Liver (tissue), 9 donors: ENCODE measurements around the gene PNN. TPM values are rescaled to one million over a fixed set of nuclear protein-coding genes. Genes with fewer than 3 reads are reported as not detected.

Experiments
- DNase-seq: peaks from one replicate; pipeline ENCODE4 v3.0.0-alpha.2; 2017; ENCODE audit warnings: low spot score
- H3K27ac ChIP-seq, 2 donors: one replicate each; pipeline ENCODE4 v1.7.0; 2013; ENCODE audit warnings: inconsistent platforms in 2 of 2, low read length in 2 of 2, control low read depth in 1 of 2, low read depth in 1 of 2, mild to moderate bottlenecking in 1 of 2
- H3K27me3 ChIP-seq, 4 donors: one replicate each; pipeline versions ENCODE4 v1.6.1 to v1.7.0; 2013; ENCODE audit warnings: low read length in 3 of 4, inconsistent platforms in 1 of 4, mild to moderate bottlenecking in 1 of 4, moderate library complexity in 1 of 4; ENCODE audit not compliant: control insufficient read depth in 4 of 4, insufficient read depth in 4 of 4
- H3K36me3 ChIP-seq, 4 donors: one replicate each; pipeline versions ENCODE4 v1.6.1 to v1.7.0; 2013; ENCODE audit warnings: low read length in 3 of 4, mild to moderate bottlenecking in 3 of 4, low read depth in 1 of 4, moderate library complexity in 1 of 4; ENCODE audit not compliant: control insufficient read depth in 4 of 4, insufficient read depth in 3 of 4
- H3K4me1 ChIP-seq, 4 donors: one replicate each; pipeline versions ENCODE4 v1.6.1 to v1.7.0; 2013; ENCODE audit warnings: low read length in 3 of 4, mild to moderate bottlenecking in 3 of 4, moderate library complexity in 1 of 4; ENCODE audit not compliant: control insufficient read depth in 4 of 4, insufficient read depth in 4 of 4
- H3K4me3 ChIP-seq, 3 donors: one replicate each; pipeline versions ENCODE4 v1.6.1 to v1.7.0; 2013; ENCODE audit warnings: low read length in 3 of 3, control low read depth in 1 of 3, low read depth in 1 of 3, mild to moderate bottlenecking in 1 of 3
- H3K9ac ChIP-seq, 2 donors: one replicate each; pipeline ENCODE4 v1.7.0; 2013; ENCODE audit warnings: low read length in 2 of 2, mild to moderate bottlenecking in 2 of 2, moderate library complexity in 2 of 2, control low read depth in 1 of 2, low read depth in 1 of 2
- H3K9me3 ChIP-seq, 4 donors: one replicate each; pipeline versions ENCODE4 v1.6.1 to v1.7.0; 2013; ENCODE audit warnings: low read length in 3 of 4; ENCODE audit not compliant: control insufficient read depth in 4 of 4
- CTCF ChIP-seq: fragments of 150-350 bp; IDR thresholded peaks from 2 replicates; pipeline ENCODE4 v1.5.1; 2017; ENCODE audit warnings: improper control_type of control experiment, low read depth, low read length; ENCODE audit not compliant: missing input control
- EGR1 ChIP-seq, 2 donors: IDR thresholded peaks; 2 replicates each; pipeline ENCODE4 v1.6.1; 2016 to 2018; ENCODE audit warnings: antibody characterized with exemption in 2 of 2, low read depth in 2 of 2
- FOXA1 ChIP-seq: IDR thresholded peaks from 2 replicates; pipeline ENCODE4 v1.6.1; 2016; ENCODE audit warnings: antibody characterized with exemption
- FOXA2 ChIP-seq: IDR thresholded peaks from 2 replicates; pipeline ENCODE4 v1.6.1; 2016; ENCODE audit warnings: antibody characterized with exemption
- GABPA ChIP-seq, 2 donors: IDR thresholded peaks in 1 of 2; conservative IDR thresholded peaks in 1 of 2; 2 replicates each; pipeline ENCODE4 v1.6.1; 2016; ENCODE audit warnings: antibody characterized with exemption in 2 of 2, mild to moderate bottlenecking in 1 of 2, moderate library complexity in 1 of 2
- HNF4A ChIP-seq, 2 donors: conservative IDR thresholded peaks; 2 replicates each; pipeline ENCODE4 v1.6.1; 2016; ENCODE audit warnings: antibody characterized with exemption in 2 of 2, mild to moderate bottlenecking in 2 of 2
- HNF4G ChIP-seq: IDR thresholded peaks from 2 replicates; pipeline ENCODE4 v1.6.1; 2016; ENCODE audit warnings: antibody characterized with exemption
- JUND ChIP-seq, 2 donors: IDR thresholded peaks; 2 replicates each; pipeline ENCODE4 v1.6.1; 2016; ENCODE audit warnings: antibody characterized with exemption in 2 of 2
- NR2F2 ChIP-seq: IDR thresholded peaks from 2 replicates; pipeline ENCODE4 v1.6.1; 2016; ENCODE audit warnings: antibody characterized with exemption
- RAD21 ChIP-seq, 2 donors: IDR thresholded peaks; 2 replicates each; pipeline ENCODE4 v1.6.1; 2016; ENCODE audit warnings: antibody characterized with exemption in 2 of 2, mild to moderate bottlenecking in 2 of 2
- RXRA ChIP-seq, 2 donors: IDR thresholded peaks; 2 replicates each; pipeline ENCODE4 v1.6.1; 2017 to 2018; ENCODE audit warnings: antibody characterized with exemption in 2 of 2, mild to moderate bottlenecking in 1 of 2
- SP1 ChIP-seq: IDR thresholded peaks from 2 replicates; pipeline ENCODE4 v1.6.1; 2018; ENCODE audit warnings: antibody characterized with exemption, mild to moderate bottlenecking
- TAF1 ChIP-seq: conservative IDR thresholded peaks from 2 replicates; pipeline ENCODE4 v1.6.1; 2016; ENCODE audit warnings: antibody characterized with exemption, mild to moderate bottlenecking
- YY1 ChIP-seq: IDR thresholded peaks from 2 replicates; pipeline ENCODE4 v1.6.1; 2016; ENCODE audit warnings: antibody characterized with exemption, mild to moderate bottlenecking
- WGBS: extraction: QIAGEN DNeasy Blood & Tissue Kit; methylation state at CpG from one replicate; pipeline ENCODE4 v1.1.7; 2013; 5-methylcytosine and 5-hydroxymethylcytosine counted together
- polyA plus RNA-seq, 2 donors: library from polyadenylated mRNA; stranded (reverse) in 1 of 2; unstranded in 1 of 2; fragments of 200-250 nt in 1 of 2; fragments of >200 nt in 1 of 2; fragmentation: Nextera tagmentation in 1 of 2; extraction: Ambion mirVana in 1 of 2; gene quantifications; one replicate each; pipeline versions ENCODE4 v1.2.1 to v1.2.3, GENCODE V29; 2013 to 2015
- total RNA-seq, 2 donors: library from RNA; depleted of rRNA; stranded (reverse); fragments of >200 nt; gene quantifications; one replicate each; pipeline ENCODE4 v1.2.3, GENCODE V29; 2014
- TF ChIP-seq, protein P1 (sequence below): IDR thresholded peaks from 2 replicates; pipeline ENCODE4 v1.6.1; 2016; ENCODE audit warnings: antibody characterized with exemption, mild to moderate bottlenecking
- TF ChIP-seq, protein P2 (sequence below): IDR thresholded peaks from 2 replicates; pipeline ENCODE4 v1.6.1; 2016; ENCODE audit warnings: antibody characterized with exemption
- TF ChIP-seq, protein P3 (sequence below): IDR thresholded peaks from 2 replicates; pipeline ENCODE4 v1.6.1; 2016; ENCODE audit warnings: antibody characterized with exemption
- TF ChIP-seq, protein P4 (sequence below): IDR thresholded peaks from 2 replicates; pipeline ENCODE4 v1.6.1; 2016; ENCODE audit warnings: antibody characterized with exemption
- donor health status: healthy.
- donor health status: healthy.
- donor health status: healthy.
- donor health status: healthy.
- donor health status: healthy.

Gene PNN
- total and polyA plus RNA-seq, 4 donors = 11.3 to 56.7 (median 23.8) TPM

GRCh38 chr14:39138440-39138839 is 36.6 kb upstream of the PNN start:
- H3K27ac ChIP-seq = no peak overlapping the region
- TF ChIP-seq RXRA (IDR thresholded peaks at IDR 0.05) (no peak), NR2F2 (no peak), EGR1 (IDR thresholded peaks at IDR 0.05; ENCODE audit: low read depth in 2 of 2) (no peak), RAD21 (IDR thresholded peaks at IDR 0.05) (no peak), FOXA1 (no peak), YY1 (no peak), FOXA2 (no peak), TAF1 (no peak), HNF4A (conservative IDR thresholded peaks at IDR 0.05) (no peak), SP1 (no peak), CTCF (no peak), JUND (IDR thresholded peaks at IDR 0.05) (no peak), HNF4G (no peak), GABPA (IDR thresholded peaks at IDR 0.05 in 1 of 2, conservative IDR thresholded peaks at IDR 0.05 in 1 of 2) (no peak)
- TF ChIP-seq, protein P1, sequence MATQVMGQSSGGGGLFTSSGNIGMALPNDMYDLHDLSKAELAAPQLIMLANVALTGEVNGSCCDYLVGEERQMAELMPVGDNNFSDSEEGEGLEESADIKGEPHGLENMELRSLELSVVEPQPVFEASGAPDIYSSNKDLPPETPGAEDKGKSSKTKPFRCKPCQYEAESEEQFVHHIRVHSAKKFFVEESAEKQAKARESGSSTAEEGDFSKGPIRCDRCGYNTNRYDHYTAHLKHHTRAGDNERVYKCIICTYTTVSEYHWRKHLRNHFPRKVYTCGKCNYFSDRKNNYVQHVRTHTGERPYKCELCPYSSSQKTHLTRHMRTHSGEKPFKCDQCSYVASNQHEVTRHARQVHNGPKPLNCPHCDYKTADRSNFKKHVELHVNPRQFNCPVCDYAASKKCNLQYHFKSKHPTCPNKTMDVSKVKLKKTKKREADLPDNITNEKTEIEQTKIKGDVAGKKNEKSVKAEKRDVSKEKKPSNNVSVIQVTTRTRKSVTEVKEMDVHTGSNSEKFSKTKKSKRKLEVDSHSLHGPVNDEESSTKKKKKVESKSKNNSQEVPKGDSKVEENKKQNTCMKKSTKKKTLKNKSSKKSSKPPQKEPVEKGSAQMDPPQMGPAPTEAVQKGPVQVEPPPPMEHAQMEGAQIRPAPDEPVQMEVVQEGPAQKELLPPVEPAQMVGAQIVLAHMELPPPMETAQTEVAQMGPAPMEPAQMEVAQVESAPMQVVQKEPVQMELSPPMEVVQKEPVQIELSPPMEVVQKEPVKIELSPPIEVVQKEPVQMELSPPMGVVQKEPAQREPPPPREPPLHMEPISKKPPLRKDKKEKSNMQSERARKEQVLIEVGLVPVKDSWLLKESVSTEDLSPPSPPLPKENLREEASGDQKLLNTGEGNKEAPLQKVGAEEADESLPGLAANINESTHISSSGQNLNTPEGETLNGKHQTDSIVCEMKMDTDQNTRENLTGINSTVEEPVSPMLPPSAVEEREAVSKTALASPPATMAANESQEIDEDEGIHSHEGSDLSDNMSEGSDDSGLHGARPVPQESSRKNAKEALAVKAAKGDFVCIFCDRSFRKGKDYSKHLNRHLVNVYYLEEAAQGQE = no peak
- TF ChIP-seq, protein P2, sequence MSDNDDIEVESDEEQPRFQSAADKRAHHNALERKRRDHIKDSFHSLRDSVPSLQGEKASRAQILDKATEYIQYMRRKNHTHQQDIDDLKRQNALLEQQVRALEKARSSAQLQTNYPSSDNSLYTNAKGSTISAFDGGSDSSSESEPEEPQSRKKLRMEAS = no peak
- TF ChIP-seq, protein P3, sequence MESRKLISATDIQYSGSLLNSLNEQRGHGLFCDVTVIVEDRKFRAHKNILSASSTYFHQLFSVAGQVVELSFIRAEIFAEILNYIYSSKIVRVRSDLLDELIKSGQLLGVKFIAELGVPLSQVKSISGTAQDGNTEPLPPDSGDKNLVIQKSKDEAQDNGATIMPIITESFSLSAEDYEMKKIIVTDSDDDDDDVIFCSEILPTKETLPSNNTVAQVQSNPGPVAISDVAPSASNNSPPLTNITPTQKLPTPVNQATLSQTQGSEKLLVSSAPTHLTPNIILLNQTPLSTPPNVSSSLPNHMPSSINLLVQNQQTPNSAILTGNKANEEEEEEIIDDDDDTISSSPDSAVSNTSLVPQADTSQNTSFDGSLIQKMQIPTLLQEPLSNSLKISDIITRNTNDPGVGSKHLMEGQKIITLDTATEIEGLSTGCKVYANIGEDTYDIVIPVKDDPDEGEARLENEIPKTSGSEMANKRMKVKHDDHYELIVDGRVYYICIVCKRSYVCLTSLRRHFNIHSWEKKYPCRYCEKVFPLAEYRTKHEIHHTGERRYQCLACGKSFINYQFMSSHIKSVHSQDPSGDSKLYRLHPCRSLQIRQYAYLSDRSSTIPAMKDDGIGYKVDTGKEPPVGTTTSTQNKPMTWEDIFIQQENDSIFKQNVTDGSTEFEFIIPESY = no peak
- TF ChIP-seq, protein P4, sequence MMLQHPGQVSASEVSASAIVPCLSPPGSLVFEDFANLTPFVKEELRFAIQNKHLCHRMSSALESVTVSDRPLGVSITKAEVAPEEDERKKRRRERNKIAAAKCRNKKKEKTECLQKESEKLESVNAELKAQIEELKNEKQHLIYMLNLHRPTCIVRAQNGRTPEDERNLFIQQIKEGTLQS = no peak
- no peak overlapping the region for H3K9ac ChIP-seq
- H3K4me1 ChIP-seq = peaks cover 0 to 7% (median 1%) of the 10 kb centered on the region in 4 donors
- 99% methylated on average over 1 of the region's 1 CpG for WGBS
- DNase-seq = no peak
- no peaks in the 10 kb centered on the region for H3K27me3 ChIP-seq
- H3K36me3 ChIP-seq = peaks cover 3 to 13% (median 8%) of the 10 kb centered on the region in 4 donors
- H3K4me3 ChIP-seq = no peak overlapping the region
- no peaks in the 10 kb centered on the region for H3K9me3 ChIP-seq
